NB4 (cell line): ENCODE data around the gene HBG2.
"Not testable (repeated sequence)": the region's sequence is repeated elsewhere in the genome, so short reads cannot be mapped to it uniquely, and the experiment has no call there.

Experiments used
- DNase-seq: peaks from one replicate; pipeline ENCODE4 v3.0.0; 2010; ENCODE audit warnings: low read depth
- H3K4me3 ChIP-seq: one replicate; pipeline ENCODE4 v1.5.1; 2011; ENCODE audit warnings: mild to moderate bottlenecking, low read depth, low read length, moderate library complexity
- MYC ChIP-seq: IDR thresholded peaks from 2 replicates; pipeline ENCODE4 v1.6.1; 2011; ENCODE audit warnings: low read depth, low read length
- POLR2A ChIP-seq: IDR thresholded peaks from 2 replicates; pipeline ENCODE4 v1.6.1; 2011; ENCODE audit warnings: mild to moderate bottlenecking; ENCODE audit not compliant: insufficient read length; ENCODE audit errors: extremely low read depth
- TF ChIP-seq, protein P1 (sequence below): IDR thresholded peaks from 2 replicates; pipeline ENCODE4 v1.6.1; 2011; ENCODE audit warnings: low read depth, low read length
- TF ChIP-seq, protein P2 (sequence below): IDR thresholded peaks from one replicate; pipeline ENCODE4 v1.5.1; 2012; ENCODE audit warnings: low read depth, low read length

HBG2 gene

DNA sequence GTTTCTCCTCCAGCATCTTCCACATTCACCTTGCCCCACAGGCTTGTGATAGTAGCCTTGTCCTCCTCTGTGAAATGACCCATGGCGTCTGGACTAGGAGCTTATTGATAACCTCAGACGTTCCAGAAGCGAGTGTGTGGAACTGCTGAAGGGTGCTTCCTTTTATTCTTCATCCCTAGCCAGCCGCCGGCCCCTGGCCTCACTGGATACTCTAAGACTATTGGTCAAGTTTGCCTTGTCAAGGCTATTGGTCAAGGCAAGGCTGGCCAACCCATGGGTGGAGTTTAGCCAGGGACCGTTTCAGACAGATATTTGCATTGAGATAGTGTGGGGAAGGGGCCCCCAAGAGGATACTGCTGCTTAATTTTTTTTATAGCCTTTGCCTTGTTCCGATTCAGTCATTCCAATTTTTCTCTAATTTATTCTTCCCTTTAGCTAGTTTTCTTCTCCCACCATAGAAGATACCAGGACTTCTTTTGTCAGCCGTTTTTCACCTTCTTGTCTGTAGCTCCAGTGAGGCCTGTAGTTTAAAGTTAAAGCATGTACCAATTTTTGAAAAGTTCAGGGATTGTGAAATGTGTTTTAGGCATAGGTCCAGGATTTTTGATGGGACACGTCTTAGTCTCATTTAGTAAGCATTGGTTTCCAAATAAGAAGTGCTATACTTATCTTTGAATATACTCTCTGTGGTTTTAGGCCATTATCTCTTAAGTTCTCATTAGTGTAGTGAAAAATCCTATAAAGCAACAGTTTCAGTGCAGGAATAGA lies at the start of gene HBG2:
Gene HBG2, minus strand, starts transcription at position 136 of the 768 bp plus-strand sequence. Its CDS starts 53 bp downstream, at position 83.
- not testable (repeated sequence) for DNase-seq

DNA sequence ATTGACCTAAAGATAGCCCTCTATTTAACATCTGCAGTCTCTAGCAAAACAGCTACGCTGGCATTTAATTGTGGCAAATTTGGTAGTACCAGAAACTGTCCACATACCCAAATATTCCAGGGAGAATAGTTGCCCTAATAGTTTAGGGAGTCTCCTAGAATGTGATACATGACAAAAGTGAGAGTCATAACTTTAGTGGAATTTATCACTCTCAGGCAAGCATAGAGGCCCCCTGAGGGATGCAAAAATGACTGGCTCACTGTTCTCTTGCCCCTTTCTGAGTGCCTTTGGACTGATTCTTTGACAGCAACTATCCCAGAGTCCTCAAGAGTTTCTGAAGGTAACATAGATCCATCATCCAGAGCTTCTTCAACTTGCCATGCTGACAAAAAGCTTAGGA lies 49.5 kb upstream of the HBG2 start:
- DNase-seq: no peak
- TF ChIP-seq, protein P1, sequence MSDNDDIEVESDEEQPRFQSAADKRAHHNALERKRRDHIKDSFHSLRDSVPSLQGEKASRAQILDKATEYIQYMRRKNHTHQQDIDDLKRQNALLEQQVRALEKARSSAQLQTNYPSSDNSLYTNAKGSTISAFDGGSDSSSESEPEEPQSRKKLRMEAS: no peak
- TF ChIP-seq POLR2A (no peak), MYC (no peak)
- TF ChIP-seq, protein P2, sequence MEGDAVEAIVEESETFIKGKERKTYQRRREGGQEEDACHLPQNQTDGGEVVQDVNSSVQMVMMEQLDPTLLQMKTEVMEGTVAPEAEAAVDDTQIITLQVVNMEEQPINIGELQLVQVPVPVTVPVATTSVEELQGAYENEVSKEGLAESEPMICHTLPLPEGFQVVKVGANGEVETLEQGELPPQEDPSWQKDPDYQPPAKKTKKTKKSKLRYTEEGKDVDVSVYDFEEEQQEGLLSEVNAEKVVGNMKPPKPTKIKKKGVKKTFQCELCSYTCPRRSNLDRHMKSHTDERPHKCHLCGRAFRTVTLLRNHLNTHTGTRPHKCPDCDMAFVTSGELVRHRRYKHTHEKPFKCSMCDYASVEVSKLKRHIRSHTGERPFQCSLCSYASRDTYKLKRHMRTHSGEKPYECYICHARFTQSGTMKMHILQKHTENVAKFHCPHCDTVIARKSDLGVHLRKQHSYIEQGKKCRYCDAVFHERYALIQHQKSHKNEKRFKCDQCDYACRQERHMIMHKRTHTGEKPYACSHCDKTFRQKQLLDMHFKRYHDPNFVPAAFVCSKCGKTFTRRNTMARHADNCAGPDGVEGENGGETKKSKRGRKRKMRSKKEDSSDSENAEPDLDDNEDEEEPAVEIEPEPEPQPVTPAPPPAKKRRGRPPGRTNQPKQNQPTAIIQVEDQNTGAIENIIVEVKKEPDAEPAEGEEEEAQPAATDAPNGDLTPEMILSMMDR: no peak
- no peak overlapping the region for H3K4me3 ChIP-seq

More for the DNA sequence above, at the start of gene HBG2:
- not testable (repeated sequence) for H3K4me3 ChIP-seq

DNA sequence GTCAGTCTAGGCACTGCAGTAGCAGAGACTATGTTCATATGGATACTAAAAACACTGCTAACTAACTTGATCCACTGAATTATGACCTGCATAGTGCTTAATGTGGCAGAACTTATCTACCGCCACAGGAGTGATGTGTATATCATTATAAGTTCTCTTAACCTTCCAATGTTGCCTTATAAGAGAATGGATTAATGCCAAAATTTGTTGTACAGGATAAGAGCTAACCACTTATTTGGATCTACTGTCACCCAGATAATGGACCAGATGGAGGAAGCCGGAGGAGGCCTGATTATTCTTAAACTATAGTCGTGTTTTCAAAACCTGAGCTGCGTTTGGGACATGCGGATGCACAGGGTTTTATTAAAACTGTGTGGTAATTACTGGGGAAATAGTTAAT lies 49.0 kb upstream of the HBG2 start:
- DNase-seq: no peak
- TF ChIP-seq, protein P1: no peak
- TF ChIP-seq MYC (no peak), POLR2A (no peak)
- TF ChIP-seq, protein P2: no peak
- H3K4me3 ChIP-seq: no peak overlapping the region

DNA sequence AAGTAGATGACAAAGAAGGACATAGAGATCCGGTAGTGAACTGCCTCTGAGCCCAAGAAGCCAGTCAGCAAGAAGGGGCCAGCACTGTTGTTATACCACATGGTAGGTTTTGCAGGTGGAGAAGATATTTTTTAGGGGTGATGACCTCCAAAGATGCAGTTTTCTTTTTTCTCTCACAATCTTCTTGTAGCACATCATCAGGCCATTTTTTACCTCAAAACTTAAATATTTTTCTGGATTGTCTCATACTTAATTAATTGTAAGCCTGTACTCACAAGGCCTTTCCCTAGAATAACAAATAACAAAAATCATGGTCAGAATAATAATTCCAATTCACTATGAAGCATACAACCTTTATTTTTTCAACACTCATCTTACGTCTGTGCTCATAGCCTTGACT lies 47.3 kb upstream of the HBG2 start, which contains the start of gene OR51B4:
Gene OR51B4, minus strand, starts transcription at position 101 of the 400 bp plus-strand sequence. Its CDS starts 0 bp downstream, at position 101.
- no peak for DNase-seq
- TF ChIP-seq, protein P1: no peak
- TF ChIP-seq MYC (no peak), POLR2A (no peak)
- TF ChIP-seq, protein P2: no peak
- no peak within 1 kb of the TSS for H3K4me3 ChIP-seq

DNA sequence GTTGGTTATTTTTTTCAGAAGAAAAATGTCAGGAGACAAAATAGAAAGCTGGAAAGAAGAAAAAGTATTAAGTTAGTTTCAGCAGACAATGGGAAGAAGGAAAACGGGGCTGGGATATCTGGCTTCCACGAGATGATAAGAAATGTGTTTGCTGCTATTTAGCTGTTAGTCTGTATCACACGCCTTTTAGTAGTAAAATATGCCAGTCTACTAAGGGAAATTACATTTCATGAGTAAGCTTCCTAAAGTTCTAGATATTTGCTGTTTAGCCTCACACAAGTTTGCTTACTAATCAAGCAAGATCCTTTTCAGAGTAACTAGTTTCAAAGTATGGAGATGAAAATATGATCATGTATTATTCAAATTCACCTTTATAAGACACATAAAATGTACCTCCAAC lies 45.7 kb upstream of the HBG2 start:
- TF ChIP-seq, protein P2: no peak
- TF ChIP-seq MYC (no peak), POLR2A (no peak)
- DNase-seq: no peak
- H3K4me3 ChIP-seq: no peak overlapping the region

DNA sequence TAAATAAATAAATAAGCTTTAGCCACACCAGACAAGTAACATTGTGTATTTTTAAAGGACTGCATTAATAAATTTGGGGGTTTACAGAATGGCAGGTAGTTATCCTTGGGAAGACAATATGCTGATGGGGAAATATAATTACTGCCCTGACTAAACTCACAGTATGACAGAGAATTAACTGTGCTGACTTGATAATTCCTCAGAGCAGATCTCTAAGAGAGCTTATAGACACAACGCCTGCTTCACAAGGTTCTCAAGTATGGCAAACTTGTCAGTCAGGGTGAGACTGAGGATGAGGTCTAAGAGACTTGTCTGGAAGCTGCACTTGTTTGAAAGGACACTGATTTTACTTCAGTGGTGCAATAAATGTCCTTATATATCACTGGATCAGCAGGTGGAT lies 43.9 kb upstream of the HBG2 start:
- H3K4me3 ChIP-seq: no peak overlapping the region
- TF ChIP-seq MYC (no peak), POLR2A (no peak)
- TF ChIP-seq, protein P2: no peak
- TF ChIP-seq, protein P1: no peak
- DNase-seq: no peak
